Endothelial cell of umbilical vein (primary cell): Measurements from ENCODE around the gene FAM76B. TPM values are rescaled to one million over a fixed set of nuclear protein-coding genes. Genes with fewer than 3 reads are reported as not detected.

Source experiments
- BruUV-seq: library from RNA; stranded (reverse); fragments of 400-500 nt; replicated peaks from 2 replicates; lab custom pipeline; 2021; lab: Mats Ljungman, UMichigan
- CTCF ChIA-PET: fragments of 300-600, 350-600 bp; sonication (Branson Sonifier 250); formaldehyde crosslinking; loops from one replicate; lab custom pipeline; 2021; ENCODE audit warnings: antibody characterized with exemption, inconsistent platforms; lab: Charles Lee
- POLR2A ChIA-PET: fragments of 300-600, 350-600 bp; sonication (Branson Sonifier 250); formaldehyde crosslinking; loops from one replicate; lab custom pipeline; 2021; ENCODE audit warnings: antibody characterized with exemption, inconsistent platforms; lab: Charles Lee
- DNase-seq: peaks from one replicate; pipeline ENCODE4 v3.0.0-alpha.2; 2011; ENCODE audit warnings: low read depth, low spot score
- FAIRE-seq: peaks from 2 replicates; lab custom pipeline; 2011; peaks lifted over from hg19 to GRCh38; lab: Jason Lieb, UNC
- H2AFZ ChIP-seq: 2 replicates; pipeline ENCODE4 v1.6.0; 2012; ENCODE audit warnings: low read depth, low read length, control low read depth, inconsistent platforms
- H3K27ac ChIP-seq: 2 replicates; pipeline ENCODE4 v1.5.1; 2011; ENCODE audit warnings: low read depth, mild to moderate bottlenecking, control low read depth, low read length, moderate library complexity; ENCODE audit not compliant: insufficient read depth
- H3K27me3 ChIP-seq, 2 experiments: 2 replicates each; pipeline versions ENCODE4 v1.6.0 to v1.6.1; 2011; ENCODE audit warnings: low read length in 2 of 2, mixed read lengths in 1 of 2; ENCODE audit not compliant: control insufficient read depth in 2 of 2, insufficient read depth in 2 of 2
- H3K36me3 ChIP-seq, 2 experiments: 2 replicates in 1 of 2; 3 replicates in 1 of 2; pipeline ENCODE4 v1.5.1; 2011; ENCODE audit warnings: low read length in 2 of 2, mild to moderate bottlenecking in 1 of 2, moderate library complexity in 1 of 2; ENCODE audit not compliant: control insufficient read depth in 2 of 2, insufficient read depth in 2 of 2; ENCODE audit errors: extremely low read depth in 1 of 2
- H3K4me1 ChIP-seq: 3 replicates; pipeline ENCODE4 v1.5.1; 2011; ENCODE audit warnings: mild to moderate bottlenecking, low read length; ENCODE audit not compliant: control insufficient read depth, insufficient read depth; ENCODE audit errors: extremely low read depth
- H3K4me2 ChIP-seq: 2 replicates; pipeline ENCODE4 v1.6.1; 2011; ENCODE audit warnings: low read length, control low read depth, mixed read lengths; ENCODE audit not compliant: insufficient read depth
- H3K4me3 ChIP-seq, 3 experiments: fragments of 200-600 bp in 1 of 3; sonication (generic), shearing (Covaris generic) in 1 of 3; replicated peaks in 1 of 3; 2 replicates each; pipeline ENCODE4 v1.5.1; 2011 to 2016; ENCODE audit warnings: control low read depth in 3 of 3, low read length in 3 of 3, mild to moderate bottlenecking in 2 of 3, inconsistent platforms in 1 of 3, low read depth in 1 of 3, moderate library complexity in 1 of 3; ENCODE audit not compliant: insufficient read depth in 1 of 3
- H3K79me2 ChIP-seq: 2 replicates; pipeline ENCODE4 v1.6.0; 2012; ENCODE audit warnings: low read length, inconsistent platforms; ENCODE audit not compliant: control insufficient read depth, insufficient read depth
- H3K9ac ChIP-seq: replicated peaks from 2 replicates; pipeline ENCODE3; 2011; ENCODE audit warnings: low read length, control low read depth; ENCODE audit not compliant: insufficient read depth; ENCODE audit errors: extremely low read depth
- H3K9me1 ChIP-seq: replicated peaks from 3 replicates; pipeline ENCODE4 v1.6.0; 2011; ENCODE audit warnings: mild to moderate bottlenecking, low read length; ENCODE audit not compliant: control insufficient read depth, insufficient read depth; ENCODE audit errors: extremely low read depth
- H3K9me3 ChIP-seq: replicated peaks from 2 replicates; pipeline ENCODE4 v1.5.1; 2012; ENCODE audit warnings: low read length, inconsistent platforms; ENCODE audit not compliant: control insufficient read depth, insufficient read depth
- H4K20me1 ChIP-seq: replicated peaks from 2 replicates; pipeline ENCODE3; 2011; ENCODE audit warnings: mild to moderate bottlenecking, low read length; ENCODE audit not compliant: control insufficient read depth, insufficient read depth; ENCODE audit errors: extremely low read depth
- EZH2 ChIP-seq: IDR thresholded peaks from 2 replicates; pipeline ENCODE4 v1.6.1; 2012; ENCODE audit warnings: borderline replicate concordance, low read depth, mild to moderate bottlenecking, moderate library complexity, low read length, inconsistent platforms; ENCODE audit not compliant: severe bottlenecking
- FOS ChIP-seq: IDR thresholded peaks from 2 replicates; pipeline ENCODE4 v1.6.1; 2011; ENCODE audit warnings: mild to moderate bottlenecking, low read length, moderate library complexity, borderline replicate concordance; ENCODE audit not compliant: insufficient read depth
- GATA2 ChIP-seq: IDR thresholded peaks from 2 replicates; pipeline ENCODE4 v1.7.0; 2011; ENCODE audit warnings: low read depth, mild to moderate bottlenecking, moderate library complexity, mixed read lengths, low read length; ENCODE audit not compliant: insufficient read length, insufficient read depth
- JUN ChIP-seq: IDR thresholded peaks from 2 replicates; pipeline ENCODE4 v1.6.1; 2011; ENCODE audit warnings: borderline replicate concordance, low read depth; ENCODE audit not compliant: insufficient read length, insufficient read depth
- MAX ChIP-seq: IDR thresholded peaks from 2 replicates; pipeline ENCODE4 v1.6.1; 2011; ENCODE audit not compliant: insufficient read depth, insufficient read length
- MYC ChIP-seq: IDR thresholded peaks from one replicate; pipeline ENCODE4 v1.6.1; 2011; ENCODE audit warnings: mild to moderate bottlenecking, low read depth, low read length
- POLR2A ChIP-seq: IDR thresholded peaks from 2 replicates; pipeline ENCODE4 v1.6.1; 2012; ENCODE audit warnings: low read depth, mild to moderate bottlenecking, control low read depth, low read length
- POLR2AphosphoS5 ChIP-seq: IDR thresholded peaks from 2 replicates; pipeline ENCODE4 v1.6.1; 2012; ENCODE audit warnings: low read depth, mild to moderate bottlenecking, control low read depth, low read length, moderate library complexity; ENCODE audit not compliant: insufficient read depth
- dilution Hi-C: fragments of 300-500 bp; cut with MboI; formaldehyde crosslinking; loops from one replicate; pipeline ENCODE4 v1.15.0; 2019; ENCODE audit warnings: low sequenced_read_pairs; ENCODE audit not compliant: extremely low pct_ligation_motif_present
- intact Hi-C: fragments of 100-400 bp; cut with micrococcal nuclease; formaldehyde crosslinking; loops from one replicate; pipeline ENCODE4 v1.10.0; 2022
- polyA plus RNA-seq, 4 experiments: library from polyadenylated mRNA; depleted of rRNA in 3 of 4; stranded (reverse) in 3 of 4; unstranded in 1 of 4; fragments of >200 nt; gene quantifications; 2 replicates each; pipeline versions ENCODE4 v1.2.1 to v1.2.3, GENCODE V29; 2011 to 2012; ENCODE audit warnings: missing spikeins in 1 of 4
- total RNA-seq: library from RNA; stranded (reverse); gene quantifications from 2 replicates; pipeline ENCODE4 v1.2.3, GENCODE V29; 2021
- TF ChIP-seq, protein P1 (sequence below), 2 donors: IDR thresholded peaks; 1 replicate in 1 of 2; 2 replicates in 1 of 2; pipeline ENCODE4 v1.5.1; 2011; ENCODE audit warnings: low read length in 2 of 2, mild to moderate bottlenecking in 2 of 2, moderate library complexity in 2 of 2, control low read depth in 1 of 2, inconsistent platforms in 1 of 2, low read depth in 1 of 2; ENCODE audit not compliant: insufficient read depth in 1 of 2; ENCODE audit errors: extremely low read depth in 1 of 2

Gene FAM76B
- total and polyA plus RNA-seq, 2 donors (not counting 3 experiments of a cell fraction or from before 2014, with no cell fraction given), result 6.7 to 25.7 TPM

DNA sequence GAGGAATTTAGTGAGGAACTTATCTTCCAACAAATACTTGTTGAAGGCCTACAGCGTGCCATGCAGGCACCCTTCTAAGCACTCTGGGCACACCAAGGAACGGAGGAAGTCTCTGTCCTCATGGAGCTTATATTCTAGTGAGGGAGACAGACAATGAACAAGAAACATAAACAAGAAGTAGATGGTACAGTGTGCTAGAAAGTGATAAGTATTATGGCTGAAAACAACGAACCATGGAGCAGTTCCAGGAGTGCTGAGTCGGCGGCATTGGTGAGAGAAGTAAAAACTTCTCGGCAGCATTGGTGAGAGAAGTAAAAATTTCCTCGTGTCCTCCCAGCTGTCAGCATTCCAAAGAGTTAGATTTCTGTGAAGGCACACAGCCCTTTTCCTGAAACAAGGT is 53.2 kb downstream of the FAM76B start:
- dilution Hi-C loops (no loop called here), intact Hi-C loops (no loop called here)
- Histone ChIP-seq H3K27ac (no peak overlapping the region), H3K4me1 (no peaks in the 10 kb centered on the region), H3K9me3 (no peaks in the 10 kb centered on the region), H2AFZ (no peak overlapping the region), H3K27me3 (peaks cover 3 to 15% of the 10 kb centered on the region in 2 experiments), H3K4me2 (no peak overlapping the region), H3K9ac (no peak overlapping the region), H3K9me1 (no peaks in the 10 kb centered on the region), H3K79me2 (no peaks in the 10 kb centered on the region), H3K4me3 (no peak overlapping the region), H3K36me3 (no peaks in the 10 kb centered on the region), H4K20me1 (no peaks in the 10 kb centered on the region)
- BruUV-seq, result no TSS peak
- no peak for DNase-seq
- no peak for FAIRE-seq
- CTCF ChIA-PET, result interaction anchor here (0.8 to 2.3 kb wide), 4 partner anchors 24 to 582 kb away, joined by 3 to 11 read pairs (median 4); no protein-coding TSS in a partner anchor
- TF ChIP-seq MYC (no peak), POLR2AphosphoS5 (no peak), GATA2 (no peak), JUN (no peak), FOS (no peak), POLR2A (no peak), MAX (no peak), EZH2 (no peak)
- TF ChIP-seq, protein P1, sequence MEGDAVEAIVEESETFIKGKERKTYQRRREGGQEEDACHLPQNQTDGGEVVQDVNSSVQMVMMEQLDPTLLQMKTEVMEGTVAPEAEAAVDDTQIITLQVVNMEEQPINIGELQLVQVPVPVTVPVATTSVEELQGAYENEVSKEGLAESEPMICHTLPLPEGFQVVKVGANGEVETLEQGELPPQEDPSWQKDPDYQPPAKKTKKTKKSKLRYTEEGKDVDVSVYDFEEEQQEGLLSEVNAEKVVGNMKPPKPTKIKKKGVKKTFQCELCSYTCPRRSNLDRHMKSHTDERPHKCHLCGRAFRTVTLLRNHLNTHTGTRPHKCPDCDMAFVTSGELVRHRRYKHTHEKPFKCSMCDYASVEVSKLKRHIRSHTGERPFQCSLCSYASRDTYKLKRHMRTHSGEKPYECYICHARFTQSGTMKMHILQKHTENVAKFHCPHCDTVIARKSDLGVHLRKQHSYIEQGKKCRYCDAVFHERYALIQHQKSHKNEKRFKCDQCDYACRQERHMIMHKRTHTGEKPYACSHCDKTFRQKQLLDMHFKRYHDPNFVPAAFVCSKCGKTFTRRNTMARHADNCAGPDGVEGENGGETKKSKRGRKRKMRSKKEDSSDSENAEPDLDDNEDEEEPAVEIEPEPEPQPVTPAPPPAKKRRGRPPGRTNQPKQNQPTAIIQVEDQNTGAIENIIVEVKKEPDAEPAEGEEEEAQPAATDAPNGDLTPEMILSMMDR (IDR thresholded peaks at IDR 0.05; ENCODE audit: extremely low read depth in 1 of 2, insufficient read depth in 1 of 2, low read depth in 1 of 2, low read length in 2 of 2), result no peak
- POLR2A ChIA-PET, result no interaction called here
